Measurements from ENCODE around the gene CBR4.
"Not testable (repeated sequence)": the region's sequence is repeated elsewhere in the genome, so short reads cannot be mapped to it uniquely, and the experiment has no call there.

The CBR4 gene

GRCh38 chr4:169035871-169036620 lies 26.0 kb upstream of the CBR4 start:
- DNase-seq, result not testable (repeated sequence)

GRCh38 chr4:169033660-169034059 lies 23.6 kb upstream of the CBR4 start:
- no peak for DNase-seq

- no peak for DNase-seq
Measured at GRCh38 chr4:169032883-169033645, 23.0 kb upstream of the CBR4 start.

- no peak for DNase-seq
Measured at GRCh38 chr4:169032194-169032593, 22.1 kb upstream of the CBR4 start.

GRCh38 chr4:169031392-169031791 lies 21.3 kb upstream of the CBR4 start:
- no peak for DNase-seq

GRCh38 chr4:169030562-169030982 lies 20.5 kb upstream of the CBR4 start:
- no peak for DNase-seq

- no peak for DNase-seq
Measured at GRCh38 chr4:169029947-169030346, 19.9 kb upstream of the CBR4 start.

- DNase-seq, result no peak
Measured at GRCh38 chr4:169027663-169028062, 17.6 kb upstream of the CBR4 start.

- no peak for DNase-seq
Measured at GRCh38 chr4:169025184-169025583, 15.1 kb upstream of the CBR4 start.

- DNase-seq, result no peak
Measured at GRCh38 chr4:169024762-169025161, 14.7 kb upstream of the CBR4 start.

GRCh38 chr4:169018406-169018805 lies 8.4 kb upstream of the CBR4 start:
- no peak for DNase-seq

GRCh38 chr4:169017971-169018370 lies 7.9 kb upstream of the CBR4 start:
- no peak for DNase-seq

- DNase-seq, result no peak
Measured at GRCh38 chr4:169015186-169015623, 5.2 kb upstream of the CBR4 start.

GRCh38 chr4:169014586-169014985 lies 4.5 kb upstream of the CBR4 start:
- DNase-seq, result no peak

- no peak for DNase-seq
Measured at GRCh38 chr4:169013396-169013795, 3.3 kb upstream of the CBR4 start.

GRCh38 chr4:169012049-169012448 lies 2.0 kb upstream of the CBR4 start:
- no peak for DNase-seq

GRCh38 chr4:169009286-169010124 lies 550 bp downstream of the CBR4 start:
- DNase-seq, result peak; percentile 91

GRCh38 chr4:169005453-169006099 lies 4.5 kb downstream of the CBR4 start:
- DNase-seq, result no peak

GRCh38 chr4:169000315-169000714 lies 9.7 kb downstream of the CBR4 start:
- no peak for DNase-seq

- DNase-seq, result no peak
Measured at GRCh38 chr4:168999809-169000208, 10.2 kb downstream of the CBR4 start.

- DNase-seq, result no peak
Measured at GRCh38 chr4:168998596-168998995, 11.5 kb downstream of the CBR4 start.

All from right kidney (tissue), 1 donor.